ENCODE results near the gene ASIC4.
A peak's percentile ranks its signal among the peaks of the same experiment; 100 is the strongest.

ASIC4 gene

DNA sequence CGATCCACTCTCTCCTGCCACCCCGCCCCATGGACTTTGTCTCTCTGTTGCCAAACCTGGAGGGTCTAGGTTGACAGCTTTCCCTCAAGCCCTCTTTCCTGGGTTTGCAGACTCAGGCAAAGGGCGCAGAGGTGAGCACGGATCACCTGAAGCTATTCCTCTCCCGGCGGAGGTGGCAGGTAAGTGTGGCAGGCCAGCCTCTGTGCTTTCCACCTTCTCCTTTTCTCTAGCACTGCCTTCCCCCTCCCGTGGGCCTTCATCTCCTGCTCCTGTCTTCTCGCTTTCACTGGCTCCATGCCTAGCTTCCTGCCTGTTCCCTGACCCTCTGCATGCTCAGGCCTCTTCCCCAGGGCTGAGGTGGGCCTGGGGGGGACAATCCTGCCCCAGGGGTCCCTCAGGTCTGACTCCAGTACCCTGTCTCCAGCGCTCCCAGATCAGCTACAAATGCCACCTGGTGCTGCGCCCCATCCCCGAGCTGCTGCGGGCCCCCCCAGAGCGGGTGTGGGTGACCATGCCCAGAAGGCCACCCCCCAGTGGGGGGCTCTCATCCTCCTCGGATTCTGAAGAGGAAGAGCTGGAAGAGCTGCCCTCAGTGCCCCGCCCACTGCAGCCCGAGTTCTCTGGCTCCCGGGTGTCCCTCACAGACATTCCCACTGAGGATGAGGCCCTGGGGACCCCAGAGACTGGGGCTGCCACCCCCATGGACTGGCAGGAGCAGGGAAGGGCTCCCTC lies 31.4 kb upstream of the ASIC4 start:
- DNase-seq (ENCODE audit: low spot score), result no peak

DNA sequence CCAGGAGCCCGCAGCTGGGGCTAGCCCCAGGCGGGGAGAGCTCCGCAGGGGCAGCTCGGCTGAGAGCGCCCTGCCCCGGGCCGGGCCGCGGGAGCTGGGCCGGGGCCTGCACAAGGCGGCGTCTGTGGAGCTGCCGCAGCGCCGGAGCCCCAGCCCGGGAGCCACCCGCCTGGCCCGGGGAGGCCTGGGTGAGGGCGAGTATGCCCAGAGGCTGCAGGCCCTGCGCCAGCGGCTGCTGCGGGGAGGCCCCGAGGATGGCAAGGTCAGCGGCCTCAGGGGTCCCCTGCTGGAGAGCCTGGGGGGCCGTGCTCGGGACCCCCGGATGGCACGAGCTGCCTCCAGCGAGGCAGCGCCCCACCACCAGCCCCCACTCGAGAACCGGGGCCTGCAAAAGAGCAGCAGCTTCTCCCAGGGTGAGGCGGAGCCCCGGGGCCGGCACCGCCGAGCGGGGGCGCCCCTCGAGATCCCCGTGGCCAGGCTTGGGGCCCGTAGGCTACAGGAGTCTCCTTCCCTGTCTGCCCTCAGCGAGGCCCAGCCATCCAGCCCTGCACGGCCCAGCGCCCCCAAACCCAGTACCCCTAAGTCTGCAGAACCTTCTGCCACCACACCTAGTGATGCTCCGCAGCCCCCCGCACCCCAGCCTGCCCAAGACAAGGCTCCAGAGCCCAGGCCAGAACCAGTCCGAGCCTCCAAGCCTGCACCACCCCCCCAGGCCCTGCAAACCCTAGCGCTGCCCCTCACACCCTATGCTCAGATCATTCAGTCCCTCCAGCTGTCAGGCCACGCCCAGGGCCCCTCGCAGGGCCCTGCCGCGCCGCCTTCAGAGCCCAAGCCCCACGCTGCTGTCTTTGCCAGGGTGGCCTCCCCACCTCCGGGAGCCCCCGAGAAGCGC lies 30.6 kb upstream of the ASIC4 start:
- no peak for DNase-seq (ENCODE audit: low spot score)

DNA sequence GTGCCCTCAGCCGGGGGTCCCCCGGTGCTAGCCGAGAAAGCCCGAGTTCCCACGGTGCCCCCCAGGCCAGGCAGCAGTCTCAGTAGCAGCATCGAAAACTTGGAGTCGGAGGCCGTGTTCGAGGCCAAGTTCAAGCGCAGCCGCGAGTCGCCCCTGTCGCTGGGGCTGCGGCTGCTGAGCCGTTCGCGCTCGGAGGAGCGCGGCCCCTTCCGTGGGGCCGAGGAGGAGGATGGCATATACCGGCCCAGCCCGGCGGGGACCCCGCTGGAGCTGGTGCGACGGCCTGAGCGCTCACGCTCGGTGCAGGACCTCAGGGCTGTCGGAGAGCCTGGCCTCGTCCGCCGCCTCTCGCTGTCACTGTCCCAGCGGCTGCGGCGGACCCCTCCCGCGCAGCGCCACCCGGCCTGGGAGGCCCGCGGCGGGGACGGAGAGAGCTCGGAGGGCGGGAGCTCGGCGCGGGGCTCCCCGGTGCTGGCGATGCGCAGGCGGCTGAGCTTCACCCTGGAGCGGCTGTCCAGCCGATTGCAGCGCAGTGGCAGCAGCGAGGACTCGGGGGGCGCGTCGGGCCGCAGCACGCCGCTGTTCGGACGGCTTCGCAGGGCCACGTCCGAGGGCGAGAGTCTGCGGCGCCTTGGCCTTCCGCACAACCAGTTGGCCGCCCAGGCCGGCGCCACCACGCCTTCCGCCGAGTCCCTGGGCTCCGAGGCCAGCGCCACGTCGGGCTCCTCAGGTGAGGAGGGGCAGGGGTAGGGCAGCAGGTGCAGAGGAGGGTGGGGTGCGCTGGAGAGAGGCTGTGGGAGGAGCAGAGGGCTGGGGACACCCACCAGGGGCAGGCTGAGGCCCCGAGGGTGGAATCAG lies 29.7 kb upstream of the ASIC4 start:
- DNase-seq (ENCODE audit: low spot score), result no peak

DNA sequence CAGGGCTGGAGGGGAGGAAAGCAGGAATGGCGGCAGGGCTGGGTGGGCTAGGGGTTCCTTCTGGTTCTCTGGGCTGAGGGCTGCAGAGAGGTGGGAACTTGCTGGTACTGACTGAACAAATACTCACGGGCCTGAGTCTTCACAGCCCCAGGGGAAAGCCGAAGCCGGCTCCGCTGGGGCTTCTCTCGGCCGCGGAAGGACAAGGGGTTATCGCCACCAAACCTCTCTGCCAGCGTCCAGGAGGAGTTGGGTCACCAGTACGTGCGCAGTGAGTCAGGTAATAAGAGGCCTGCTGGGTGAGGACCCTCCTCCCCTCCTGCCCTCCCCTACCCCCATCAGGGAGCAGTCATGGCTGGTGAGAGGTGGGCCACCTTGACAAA lies 29.1 kb upstream of the ASIC4 start:
- no peak for DNase-seq (ENCODE audit: low spot score)

DNA sequence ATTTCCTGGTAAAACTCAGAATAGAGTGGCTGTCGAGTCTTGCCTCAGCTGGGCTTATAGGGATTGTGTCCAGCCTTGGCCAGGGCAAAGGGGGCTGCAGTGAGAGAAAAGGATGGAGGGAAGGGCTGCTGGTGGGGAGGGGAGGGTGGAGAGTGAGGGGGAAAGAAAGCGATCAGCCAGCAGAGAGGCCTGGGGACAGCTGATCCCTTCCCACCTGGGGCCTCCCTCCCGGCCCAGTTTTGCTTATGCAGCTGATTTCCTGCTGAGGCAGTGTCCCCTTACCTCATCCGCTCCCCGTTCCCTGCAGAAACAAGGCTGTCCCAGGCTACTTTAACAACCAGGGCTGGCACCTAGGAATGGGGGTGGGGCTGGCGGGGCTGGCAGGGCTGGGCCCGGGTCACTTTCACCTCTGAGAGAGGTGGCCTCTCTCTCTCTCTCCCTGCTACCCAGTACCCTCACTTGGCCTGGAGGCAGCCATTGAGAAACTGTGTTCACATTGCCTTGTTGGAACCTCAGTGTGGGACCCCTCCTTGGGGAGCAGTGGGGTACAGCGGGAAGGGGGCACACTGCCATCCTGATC lies 27.8 kb upstream of the ASIC4 start:
- no peak for DNase-seq (ENCODE audit: low spot score)

DNA sequence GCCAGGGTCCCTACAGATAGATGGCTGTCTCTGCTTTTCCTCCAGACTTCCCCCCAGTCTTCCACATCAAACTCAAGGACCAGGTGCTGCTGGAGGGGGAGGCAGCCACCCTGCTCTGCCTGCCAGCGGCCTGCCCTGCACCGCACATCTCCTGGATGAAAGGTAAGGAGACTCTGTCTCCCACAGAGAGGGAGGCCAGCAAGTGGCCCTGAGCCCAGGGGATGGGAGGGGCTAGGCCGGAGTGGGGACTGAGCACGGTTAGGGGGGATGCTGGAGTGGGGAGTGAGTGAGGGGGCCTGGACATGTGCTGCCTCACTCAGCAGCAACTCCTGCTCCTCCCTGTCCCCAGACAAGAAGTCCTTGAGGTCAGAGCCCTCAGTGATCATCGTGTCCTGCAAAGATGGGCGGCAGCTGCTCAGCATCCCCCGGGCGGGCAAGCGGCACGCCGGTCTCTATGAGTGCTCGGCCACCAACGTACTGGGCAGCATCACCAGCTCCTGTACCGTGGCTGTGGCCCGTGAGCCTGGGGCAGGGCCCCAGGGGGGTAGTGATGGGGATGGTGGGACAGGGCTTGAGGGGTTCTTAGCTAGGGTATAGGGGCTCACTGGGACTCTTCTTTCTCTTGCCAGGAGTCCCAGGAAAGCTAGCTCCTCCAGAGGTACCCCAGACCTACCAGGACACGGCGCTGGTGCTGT lies 26.0 kb upstream of the ASIC4 start:
- DNase-seq (ENCODE audit: low spot score), result no peak

DNA sequence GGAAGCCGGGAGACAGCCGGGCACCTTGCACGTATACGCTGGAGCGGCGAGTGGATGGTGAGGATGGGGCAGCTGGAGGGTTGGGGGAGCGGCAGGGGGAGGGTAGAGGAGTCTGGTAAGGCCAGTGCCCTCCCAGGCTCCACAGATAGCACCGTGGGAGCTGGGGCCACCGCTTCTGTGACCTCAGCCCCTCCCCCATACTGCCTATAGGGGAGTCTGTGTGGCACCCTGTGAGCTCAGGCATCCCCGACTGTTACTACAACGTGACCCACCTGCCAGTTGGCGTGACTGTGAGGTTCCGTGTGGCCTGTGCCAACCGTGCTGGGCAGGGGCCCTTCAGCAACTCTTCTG lies 25.5 kb upstream of the ASIC4 start:
- DNase-seq (ENCODE audit: low spot score), result no peak

DNA sequence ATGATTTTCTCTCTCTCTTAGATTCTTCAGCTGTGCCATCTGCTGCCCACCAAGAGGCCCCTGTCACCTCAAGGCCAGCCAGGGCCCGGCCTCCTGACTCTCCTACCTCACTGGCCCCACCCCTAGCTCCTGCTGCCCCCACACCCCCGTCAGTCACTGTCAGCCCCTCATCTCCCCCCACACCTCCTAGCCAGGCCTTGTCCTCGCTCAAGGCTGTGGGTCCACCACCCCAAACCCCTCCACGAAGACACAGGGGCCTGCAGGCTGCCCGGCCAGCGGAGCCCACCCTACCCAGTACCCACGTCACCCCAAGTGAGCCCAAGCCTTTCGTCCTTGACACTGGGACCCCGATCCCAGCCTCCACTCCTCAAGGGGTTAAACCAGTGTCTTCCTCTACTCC lies 25.0 kb upstream of the ASIC4 start:
- no peak for DNase-seq (ENCODE audit: low spot score)

DNA sequence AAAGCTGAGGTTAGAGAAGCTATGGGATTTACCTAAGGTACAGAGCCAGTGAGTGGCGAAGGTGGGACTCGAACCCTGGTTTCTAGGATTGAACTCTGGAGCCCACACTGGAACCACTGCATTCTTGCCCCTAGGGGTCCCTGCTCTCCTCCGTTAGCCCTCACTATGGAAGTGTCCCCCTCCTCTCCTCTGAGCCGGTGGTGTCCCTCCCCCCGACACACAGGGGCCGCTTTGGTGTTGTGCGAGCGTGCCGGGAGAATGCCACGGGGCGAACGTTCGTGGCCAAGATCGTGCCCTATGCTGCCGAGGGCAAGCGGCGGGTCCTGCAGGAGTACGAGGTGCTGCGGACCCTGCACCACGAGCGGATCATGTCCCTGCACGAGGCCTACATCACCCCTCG lies 24.1 kb upstream of the ASIC4 start:
- no peak for DNase-seq (ENCODE audit: low spot score)

DNA sequence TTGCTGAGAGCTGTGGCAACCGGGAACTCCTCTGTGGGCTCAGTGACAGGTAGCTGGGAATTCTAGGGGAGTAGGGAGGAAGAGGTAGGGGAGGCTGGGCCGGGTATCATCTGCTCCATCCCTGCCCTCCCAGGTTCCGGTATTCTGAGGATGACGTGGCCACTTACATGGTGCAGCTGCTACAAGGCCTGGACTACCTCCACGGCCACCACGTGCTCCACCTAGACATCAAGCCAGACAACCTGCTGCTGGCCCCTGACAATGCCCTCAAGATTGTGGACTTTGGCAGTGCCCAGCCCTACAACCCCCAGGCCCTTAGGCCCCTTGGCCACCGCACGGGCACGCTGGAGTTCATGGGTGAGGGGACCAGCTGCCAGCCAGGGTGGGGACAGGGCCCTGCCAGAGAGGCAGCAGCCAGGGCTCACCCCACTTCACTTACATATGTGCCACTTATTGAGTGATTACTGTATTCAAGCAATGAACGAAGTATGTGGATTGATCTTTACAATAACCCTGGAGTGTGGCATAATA lies 23.6 kb upstream of the ASIC4 start:
- DNase-seq (ENCODE audit: low spot score), result no peak

DNA sequence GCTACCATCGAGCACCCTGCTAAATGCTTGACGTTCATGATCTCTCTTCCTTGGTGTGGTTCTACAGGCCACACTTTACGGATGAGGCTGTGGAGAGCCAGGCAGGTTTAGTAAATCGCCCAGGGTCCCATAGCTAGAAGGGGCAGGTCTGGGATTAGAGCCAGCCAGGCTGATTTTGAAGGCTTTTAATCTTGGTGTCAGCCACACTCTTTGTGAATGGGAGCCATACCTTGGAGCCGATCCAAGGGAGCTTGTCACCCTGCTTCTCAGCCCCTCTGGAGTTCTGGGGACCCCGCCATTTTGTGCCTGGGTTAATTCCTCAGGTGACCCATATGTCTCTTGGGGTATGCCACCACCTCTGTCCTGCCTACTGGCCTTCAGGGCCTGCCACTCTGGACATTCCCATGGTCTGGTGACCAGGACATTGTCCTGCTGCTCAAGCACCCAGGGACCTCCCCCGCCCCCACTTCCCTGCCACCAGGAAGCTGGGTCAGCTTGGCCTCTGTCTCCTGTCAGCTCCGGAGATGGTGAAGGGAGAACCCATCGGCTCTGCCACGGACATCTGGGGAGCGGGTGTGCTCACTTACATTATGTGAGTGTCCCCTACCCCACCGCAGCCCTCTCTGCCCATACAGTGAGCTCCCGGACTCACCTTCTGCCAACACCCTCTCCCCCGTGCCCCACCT lies 22.9 kb upstream of the ASIC4 start:
- DNase-seq (ENCODE audit: low spot score), result no peak

DNA sequence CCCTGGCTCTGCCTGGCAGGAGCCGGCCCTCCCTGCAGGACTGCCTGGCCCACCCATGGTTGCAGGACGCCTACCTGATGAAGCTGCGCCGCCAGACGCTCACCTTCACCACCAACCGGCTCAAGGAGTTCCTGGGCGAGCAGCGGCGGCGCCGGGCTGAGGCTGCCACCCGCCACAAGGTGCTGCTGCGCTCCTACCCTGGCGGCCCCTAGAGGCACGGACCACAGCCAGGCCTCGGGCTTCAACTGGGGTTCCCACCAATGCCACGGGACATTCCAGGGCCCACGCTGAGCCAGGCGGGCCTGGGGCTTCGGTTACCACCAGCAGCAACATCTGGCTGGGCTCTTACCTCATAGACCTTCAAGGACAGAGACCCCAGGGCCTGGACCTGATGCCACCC lies 21.7 kb upstream of the ASIC4 start:
- no peak for DNase-seq (ENCODE audit: low spot score)

DNA sequence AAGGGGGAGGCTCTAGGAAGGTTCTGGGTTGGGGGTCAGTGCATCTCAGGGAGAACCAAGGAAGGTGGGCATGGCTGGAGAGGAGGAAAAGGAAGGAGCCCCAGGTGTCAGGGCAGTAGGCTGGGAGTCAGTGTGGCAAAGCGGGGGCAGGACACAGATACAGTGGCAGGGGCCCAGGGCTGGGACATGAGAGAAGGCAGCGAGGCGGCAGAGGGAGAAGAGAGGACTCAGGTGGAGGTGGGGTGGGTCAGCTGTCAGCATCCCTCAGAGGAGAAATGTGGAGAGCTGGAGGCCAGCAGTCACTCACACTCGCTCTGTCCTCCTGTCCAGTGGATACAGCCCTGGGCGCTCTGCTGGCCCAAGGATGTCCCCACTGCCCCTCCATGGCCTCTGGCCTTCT lies 21.2 kb upstream of the ASIC4 start:
- DNase-seq (ENCODE audit: low spot score), result no peak

DNA sequence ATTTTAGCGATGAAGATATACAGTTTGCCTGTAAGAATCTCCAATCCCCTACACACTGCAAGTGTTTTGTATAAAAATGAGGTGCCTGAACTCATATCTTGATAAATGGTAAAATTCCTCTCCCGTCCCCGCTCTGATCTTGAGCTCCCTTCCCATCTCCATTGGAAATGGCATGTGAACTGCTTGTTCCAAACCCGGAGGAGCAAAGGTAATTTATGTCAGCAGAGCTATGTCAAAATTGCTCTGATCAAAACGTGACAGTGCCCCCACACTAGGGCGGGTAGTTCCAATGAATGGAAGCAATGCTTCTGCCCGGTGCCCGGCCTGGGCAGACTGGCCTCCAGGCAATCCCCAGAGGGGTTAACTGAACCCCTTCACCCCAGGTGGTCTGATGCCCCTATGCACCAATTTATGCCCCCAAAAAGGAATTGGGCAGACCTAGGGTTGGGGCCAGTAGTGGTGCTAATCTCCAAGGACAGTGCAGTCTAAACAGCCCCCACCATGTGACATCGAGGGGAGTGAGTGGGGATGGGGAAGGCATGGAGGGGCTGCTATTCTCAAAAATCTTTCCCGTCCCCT lies 19.2 kb upstream of the ASIC4 start:
- no peak for DNase-seq (ENCODE audit: low spot score)

DNA sequence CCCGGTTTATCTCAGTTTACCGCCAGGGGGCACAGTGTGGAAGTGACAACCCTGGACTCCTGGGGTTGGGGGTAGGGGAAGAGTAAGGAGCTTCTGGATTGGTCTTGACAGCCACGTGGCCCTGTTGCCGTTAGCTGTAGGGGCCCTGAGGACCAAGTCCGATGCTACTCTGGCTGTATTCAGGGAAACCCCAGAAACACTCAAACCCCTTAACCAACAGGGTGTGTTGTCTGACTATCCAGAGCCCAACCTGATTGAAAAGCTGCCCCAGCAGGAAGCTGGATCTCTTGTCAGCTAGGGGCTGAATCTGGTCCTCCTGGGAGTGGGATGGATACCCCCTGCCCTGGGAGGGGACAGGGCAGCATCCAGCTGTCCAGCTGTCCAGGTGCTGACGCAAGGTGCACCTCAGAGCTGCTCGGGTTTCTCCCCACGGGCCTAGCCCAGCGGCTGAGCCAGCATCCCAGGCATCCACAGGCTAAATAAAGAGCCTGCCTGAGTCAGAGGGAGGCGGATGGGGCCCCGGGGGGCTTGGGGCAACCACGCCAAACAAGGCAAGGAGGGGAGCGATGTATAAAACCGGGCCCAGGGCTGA lies 18.7 kb upstream of the ASIC4 start:
- DNase-seq (ENCODE audit: low spot score), result peak; percentile 87

DNA sequence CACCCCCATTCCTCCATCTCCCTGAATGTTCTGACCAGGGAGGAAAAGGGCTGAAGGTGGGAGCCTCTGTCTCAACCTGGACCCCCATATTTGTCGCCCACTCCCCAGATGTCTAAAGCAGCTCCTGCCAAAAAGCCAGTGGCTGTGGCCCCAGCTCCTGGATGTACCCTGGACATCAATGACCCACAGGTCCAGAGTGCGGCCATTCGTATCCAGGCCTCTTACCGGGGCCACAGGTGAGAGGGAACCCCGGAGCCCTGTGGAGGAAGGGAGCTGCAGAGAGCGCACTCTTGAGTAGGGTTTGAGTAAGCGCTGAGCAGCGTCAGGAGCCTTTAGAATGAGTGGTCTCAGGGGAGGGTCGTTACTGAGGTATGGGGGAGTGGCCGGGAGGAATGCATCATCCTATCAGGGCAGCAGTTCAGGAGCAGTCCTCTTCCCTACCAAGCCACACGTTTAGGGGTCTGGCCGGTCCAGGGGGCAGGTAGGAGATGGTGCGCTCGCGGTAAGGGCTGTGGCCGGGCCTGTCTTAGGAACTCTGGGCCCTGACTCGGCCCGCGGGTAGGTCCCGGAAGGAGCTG lies 17.9 kb upstream of the ASIC4 start:
- no peak for DNase-seq (ENCODE audit: low spot score)

DNA sequence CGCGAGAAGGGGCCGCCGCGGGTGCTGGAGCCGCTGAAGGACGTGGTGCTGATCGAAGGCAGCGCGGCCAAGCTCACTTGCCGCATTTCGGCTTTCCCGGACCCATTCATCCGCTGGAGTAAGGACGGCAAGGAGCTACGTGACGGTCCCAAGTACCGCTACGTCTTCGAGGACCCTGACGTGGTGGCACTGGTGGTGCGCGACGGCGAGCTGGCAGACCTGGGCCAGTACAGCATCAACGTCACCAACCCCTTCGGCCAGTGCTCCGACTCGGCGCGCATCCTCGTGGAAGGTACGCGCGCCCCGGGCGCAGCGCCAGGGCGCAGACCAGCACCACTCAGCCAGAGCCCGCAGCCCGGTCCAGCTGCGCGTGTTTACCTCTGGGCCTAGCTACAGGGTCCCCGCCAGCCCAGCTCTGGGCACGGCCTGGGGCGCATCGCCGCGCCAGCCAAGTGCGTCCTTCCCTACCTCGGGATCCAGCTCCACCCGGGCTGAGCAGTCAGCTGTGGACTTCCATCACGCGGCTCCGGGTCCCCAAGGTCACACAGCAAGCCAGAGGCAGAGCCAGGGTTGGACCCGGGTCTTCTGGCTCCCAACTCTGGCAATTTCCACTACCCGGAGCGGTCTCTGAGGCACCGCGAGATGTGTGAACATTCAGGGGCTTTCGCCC lies 17.3 kb upstream of the ASIC4 start:
- DNase-seq (ENCODE audit: low spot score), result no peak

DNA sequence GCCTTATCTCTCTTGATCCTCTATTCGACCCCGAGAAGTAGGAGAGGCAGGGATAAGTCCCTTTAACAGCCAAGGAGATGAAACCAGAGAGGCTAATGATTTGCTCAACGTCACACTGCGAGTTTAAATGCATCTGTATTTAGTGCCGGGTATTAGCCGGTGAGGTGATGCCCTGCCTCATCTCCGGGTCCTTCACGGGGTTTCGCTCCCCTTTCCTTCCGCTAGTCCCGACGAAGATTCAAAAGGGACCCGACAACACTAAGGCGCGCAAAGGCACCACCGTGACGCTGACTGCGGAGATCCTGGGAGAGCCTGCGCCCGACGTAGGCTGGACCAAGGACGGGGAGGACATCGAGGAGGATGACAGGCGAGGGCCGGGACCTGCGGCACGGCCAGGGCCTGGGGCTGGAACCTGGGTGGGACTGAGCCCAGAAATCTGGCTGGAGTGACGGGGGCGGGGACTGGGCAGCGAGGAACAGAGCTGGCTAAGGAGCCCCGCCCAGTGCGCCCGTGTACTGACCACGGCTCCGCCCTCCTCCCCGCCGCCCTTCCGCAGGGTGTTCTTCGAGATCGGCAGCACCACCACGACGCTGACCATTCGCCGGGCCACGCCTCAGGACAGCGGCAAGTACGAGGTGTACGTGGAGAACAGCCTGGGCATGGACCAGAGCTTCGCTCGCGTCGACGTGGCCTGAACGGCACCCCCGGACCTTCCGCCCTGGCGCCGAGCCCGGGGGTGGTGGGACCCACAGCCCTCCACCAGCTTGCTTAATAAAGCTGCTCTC lies 16.6 kb upstream of the ASIC4 start:
- DNase-seq (ENCODE audit: low spot score), result peak; percentile 92

All from AG08395 (cell line).